Measurements from ENCODE around the gene MTFP1. TPM values are rescaled to one million over a fixed set of nuclear protein-coding genes. Genes with fewer than 3 reads are reported as not detected.

Gene MTFP1
- total RNA-seq, 1 experiment from 2014 or later, result 65.7 TPM

GRCh38 chr22:30429887-30430286, 4.3 kb downstream of the MTFP1 start:
- H3K79me2 ChIP-seq (ENCODE audit: low read length), result peaks cover 13% of the 10 kb centered on the region
- no peaks in the 10 kb centered on the region for H3K27me3 ChIP-seq (ENCODE audit: low read length)
- peaks cover 11% of the 10 kb centered on the region for H3K4me1 ChIP-seq (ENCODE audit: insufficient read depth, low read length)
- no peaks in the 10 kb centered on the region for H4K20me1 ChIP-seq (ENCODE audit: low read length)
- ATAC-seq, result no peak
- no peak overlapping the region for H3K27ac ChIP-seq (ENCODE audit: low read length)
- TF ChIP-seq CTCF (conservative IDR thresholded peaks at IDR 0.05; ENCODE audit: low read depth, low read length) (no peak), EZH2 (IDR thresholded peaks at IDR 0.05; ENCODE audit: low read length, unreplicated experiment) (no peak), EZH2phosphoT487 (IDR thresholded peaks at IDR 0.05; ENCODE audit: borderline replicate concordance, low read length) (no peak)
- H3K9ac ChIP-seq (ENCODE audit: low read length), result no peak overlapping the region
- no peaks in the 10 kb centered on the region for H3K9me3 ChIP-seq (ENCODE audit: low read length)
- H3F3A ChIP-seq (ENCODE audit: low read length, unreplicated experiment), result no peaks in the 10 kb centered on the region
- ChIA-PET CTCF (no interaction called here), POLR2A (ENCODE audit: unreplicated experiment) (interaction anchor here (0.6 kb wide), 1 partner anchor 861 kb away, joined by 6 read pairs; no protein-coding TSS in a partner anchor)
- no peaks in the 10 kb centered on the region; the same call in 1 of the 2 replicates for H3K36me3 ChIP-seq (ENCODE audit: low read depth, low read length)
- BruUV-seq (replicated peaks), result no TSS peak
- no peaks in the 10 kb centered on the region for H3K9me2 ChIP-seq (replicated peaks; ENCODE audit: low read length)
- intact Hi-C loops (cut with micrococcal nuclease), result no loop called here
- no peak for DNase-seq
- H3K4me2 ChIP-seq (ENCODE audit: low read length), result no peak overlapping the region
- H2AFZ ChIP-seq (ENCODE audit: low read length), result no peak overlapping the region
- H3K4me3 ChIP-seq (ENCODE audit: low read length), result no peak overlapping the region

GRCh38 chr22:30430933-30431332, 5.4 kb downstream of the MTFP1 start:
- Histone ChIP-seq H3K9me3 (ENCODE audit: low read length) (no peaks in the 10 kb centered on the region), H3K79me2 (ENCODE audit: low read length) (peaks cover 11% of the 10 kb centered on the region), H3K27me3 (ENCODE audit: low read length) (no peaks in the 10 kb centered on the region), H3K4me2 (ENCODE audit: low read length) (no peak overlapping the region), H3K4me1 (ENCODE audit: insufficient read depth, low read length) (peaks cover 9% of the 10 kb centered on the region; the same call in 1 of the 2 replicates), H2AFZ (ENCODE audit: low read length) (no peak overlapping the region), H3K36me3 (ENCODE audit: low read depth, low read length) (no peaks in the 10 kb centered on the region; the same call in 1 of the 2 replicates), H3K4me3 (ENCODE audit: low read length) (no peak overlapping the region), H3K27ac (ENCODE audit: low read length) (no peak overlapping the region), H4K20me1 (ENCODE audit: low read length) (no peaks in the 10 kb centered on the region), H3K9ac (ENCODE audit: low read length) (no peak overlapping the region), H3F3A (ENCODE audit: low read length, unreplicated experiment) (no peaks in the 10 kb centered on the region), H3K9me2 (replicated peaks; ENCODE audit: low read length) (no peaks in the 10 kb centered on the region)
- ChIA-PET CTCF (interaction anchor here (0.6 kb wide), 1 partner anchor 39 kb away, joined by 3 read pairs; no protein-coding TSS in a partner anchor), POLR2A (ENCODE audit: unreplicated experiment) (no interaction called here)
- DNase-seq (no peak), ATAC-seq (no peak)
- BruUV-seq (replicated peaks), result no TSS peak
- TF ChIP-seq EZH2phosphoT487 (IDR thresholded peaks at IDR 0.05; ENCODE audit: borderline replicate concordance, low read length), result no peak
- intact Hi-C loops (cut with micrococcal nuclease), result no loop called here

DNA sequence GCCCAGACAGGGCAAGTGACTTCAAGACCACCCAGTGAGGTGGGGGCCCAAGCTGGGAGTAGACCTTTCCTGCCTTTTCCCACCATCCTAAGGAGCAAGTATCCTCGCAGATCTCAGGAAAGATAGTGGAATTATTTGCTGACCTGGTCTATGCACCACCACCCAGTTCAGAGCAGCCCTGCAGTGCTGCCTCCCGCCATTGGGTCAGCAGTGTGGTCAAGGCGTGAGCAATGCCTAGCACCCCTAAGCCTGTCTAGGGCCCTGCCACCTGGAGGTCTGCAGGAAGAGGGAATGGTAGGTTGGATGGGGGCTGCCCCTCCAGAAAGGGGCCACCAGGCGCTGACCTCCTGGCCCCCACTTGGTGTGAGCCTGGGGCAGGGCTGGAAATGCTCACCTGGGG, 6.5 kb downstream of the MTFP1 start:
- TF ChIP-seq CTCF (conservative IDR thresholded peaks at IDR 0.05; ENCODE audit: low read depth, low read length) (no peak), EZH2 (IDR thresholded peaks at IDR 0.05; ENCODE audit: low read length, unreplicated experiment) (no peak), EZH2phosphoT487 (IDR thresholded peaks at IDR 0.05; ENCODE audit: borderline replicate concordance, low read length) (no peak)
- no TSS peak for BruUV-seq (replicated peaks)
- H2AFZ ChIP-seq (ENCODE audit: low read length), result no peak overlapping the region
- no peak overlapping the region for H3K9ac ChIP-seq (ENCODE audit: low read length)
- ATAC-seq, result no peak
- H3K36me3 ChIP-seq (ENCODE audit: low read depth, low read length), result no peaks in the 10 kb centered on the region; the same call in 1 of the 2 replicates
- no peak overlapping the region for H3K4me3 ChIP-seq (ENCODE audit: low read length)
- ChIA-PET POLR2A (ENCODE audit: unreplicated experiment) (no interaction called here), CTCF (no interaction called here)
- no peak for DNase-seq
- no peak overlapping the region for H3K4me2 ChIP-seq (ENCODE audit: low read length)
- no peaks in the 10 kb centered on the region for H3K27me3 ChIP-seq (ENCODE audit: low read length)
- H3K9me3 ChIP-seq (ENCODE audit: low read length), result no peaks in the 10 kb centered on the region
- H3K4me1 ChIP-seq (ENCODE audit: insufficient read depth, low read length), result no peaks in the 10 kb centered on the region
- intact Hi-C loops (cut with micrococcal nuclease), result no loop called here
- H4K20me1 ChIP-seq (ENCODE audit: low read length), result no peaks in the 10 kb centered on the region
- peaks cover 5% of the 10 kb centered on the region for H3K79me2 ChIP-seq (ENCODE audit: low read length)
- no peaks in the 10 kb centered on the region for H3K9me2 ChIP-seq (replicated peaks; ENCODE audit: low read length)
- H3K27ac ChIP-seq (ENCODE audit: low read length), result no peak overlapping the region
- no peaks in the 10 kb centered on the region for H3F3A ChIP-seq (ENCODE audit: low read length, unreplicated experiment)

Data from PC-3 (cell line).